ENCODE measurements around the gene CNFN.
"Not testable (repeated sequence)": the region's sequence is repeated elsewhere in the genome, so short reads cannot be mapped to it uniquely, and the experiment has no call there.

The CNFN gene

GRCh38 chr19:42352301-42353259 is 37.5 kb downstream of the CNFN start:
- in situ Hi-C loops (cut with MboI; ENCODE audit: low sequenced_read_pairs): no loop called here

GRCh38 chr19:42351079-42351735 is 38.9 kb downstream of the CNFN start:
- in situ Hi-C loops (cut with MboI; ENCODE audit: low sequenced_read_pairs): no loop called here

GRCh38 chr19:42350417-42350816 is 39.7 kb downstream of the CNFN start:
- in situ Hi-C loops (cut with MboI; ENCODE audit: low sequenced_read_pairs): no loop called here

GRCh38 chr19:42349378-42350107 is 40.6 kb downstream of the CNFN start:
- in situ Hi-C loops (cut with MboI; ENCODE audit: low sequenced_read_pairs): no loop called here

- in situ Hi-C loops (cut with MboI; ENCODE audit: low sequenced_read_pairs): no loop called here
Measured at GRCh38 chr19:42348211-42348610, 41.9 kb downstream of the CNFN start.

GRCh38 chr19:42345191-42345812 is 44.8 kb downstream of the CNFN start:
- in situ Hi-C loops (cut with MboI; ENCODE audit: low sequenced_read_pairs): no loop called here

GRCh38 chr19:42344336-42344893 is 45.7 kb downstream of the CNFN start:
- in situ Hi-C loops (cut with MboI; ENCODE audit: low sequenced_read_pairs): no loop called here

- in situ Hi-C loops (cut with MboI; ENCODE audit: low sequenced_read_pairs): no loop called here
Measured at GRCh38 chr19:42343344-42344110, 46.6 kb downstream of the CNFN start.

- in situ Hi-C loops (cut with MboI; ENCODE audit: low sequenced_read_pairs): not testable (repeated sequence)
Measured at GRCh38 chr19:42339922-42340321, 50.2 kb downstream of the CNFN start.

GRCh38 chr19:42339126-42339860 is 50.8 kb downstream of the CNFN start:
- in situ Hi-C loops (cut with MboI; ENCODE audit: low sequenced_read_pairs): not testable (repeated sequence)
